Nephron progenitor cell (in vitro differentiated cells): Measurements from ENCODE around the gene CAMTA1.
A peak's percentile ranks its signal among the peaks of the same experiment; 100 is the strongest.

Experiments used
- DNase-seq: peaks from one replicate; pipeline ENCODE4 v3.0.0; 2021
- H3K27ac Mint-ChIP-seq: 2 replicates; pipeline ENCODE4 v1.8.0; 2021; ENCODE audit warnings: mild to moderate bottlenecking, moderate library complexity, mixed read lengths
- H3K27me3 Mint-ChIP-seq: 2 replicates; pipeline ENCODE4 v1.8.0; 2021; ENCODE audit warnings: mild to moderate bottlenecking, low read depth, mixed read lengths; ENCODE audit not compliant: poor library complexity
- H3K36me3 Mint-ChIP-seq: 2 replicates; pipeline ENCODE4 v1.8.0; 2021; ENCODE audit warnings: low read depth, mixed read lengths
- H3K4me1 Mint-ChIP-seq: 2 replicates; pipeline ENCODE4 v1.8.0; 2021; ENCODE audit warnings: mixed read lengths
- H3K4me3 Mint-ChIP-seq: 2 replicates; pipeline ENCODE4 v1.8.0; 2021; ENCODE audit warnings: mild to moderate bottlenecking, moderate library complexity, mixed read lengths
- H3K9me3 Mint-ChIP-seq: 2 replicates; pipeline ENCODE4 v1.8.0; 2021; ENCODE audit warnings: mild to moderate bottlenecking, moderate library complexity, mixed read lengths
- TF ChIP-seq, protein P1 (sequence below): fragments of 200-600 bp; sonication (generic); IDR thresholded peaks from 2 replicates; pipeline ENCODE4 v1.5.0; 2021; ENCODE audit warnings: antibody characterized with exemption

The CAMTA1 gene

DNA sequence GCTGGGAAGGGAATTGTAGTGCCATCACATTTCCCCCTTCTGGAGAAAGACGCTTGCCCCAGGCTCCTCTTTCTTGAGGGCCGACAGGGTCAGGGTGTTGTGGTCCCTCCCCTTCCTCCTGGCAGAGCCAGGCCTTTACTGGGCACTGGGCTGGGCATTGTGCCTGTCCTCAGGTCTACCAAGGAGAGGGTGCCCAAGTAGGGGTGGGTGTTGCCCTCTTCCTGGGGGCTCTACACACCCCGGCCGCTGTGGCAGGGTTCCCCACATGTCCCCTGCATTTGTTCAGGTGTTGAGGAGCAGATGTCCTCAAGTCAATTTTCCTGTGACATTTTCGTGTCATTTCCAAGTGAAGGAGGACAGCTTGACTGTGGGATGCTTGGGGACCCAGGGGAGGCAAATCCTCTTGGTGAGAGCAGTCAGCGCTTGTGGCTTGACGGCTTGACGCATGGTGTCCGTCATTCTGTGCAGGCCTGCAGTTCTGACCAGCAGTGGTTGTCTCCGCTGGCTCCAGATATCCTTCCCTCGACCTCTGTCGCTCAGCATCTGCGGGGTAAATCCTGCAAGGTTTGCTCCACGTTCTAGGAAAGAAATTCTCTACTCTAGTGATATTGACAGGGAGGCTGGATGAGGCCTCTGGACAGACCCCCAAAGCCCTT is 804.0 kb downstream of the CAMTA1 start:
- Mint-ChIP-seq H3K27ac (no peak overlapping the region), H3K27me3 (peaks cover 16% of the 10 kb centered on the region), H3K4me1 (peaks cover 11% of the 10 kb centered on the region), H3K4me3 (no peak overlapping the region), H3K36me3 (no peaks in the 10 kb centered on the region), H3K9me3 (no peaks in the 10 kb centered on the region)
- TF ChIP-seq, protein P1, sequence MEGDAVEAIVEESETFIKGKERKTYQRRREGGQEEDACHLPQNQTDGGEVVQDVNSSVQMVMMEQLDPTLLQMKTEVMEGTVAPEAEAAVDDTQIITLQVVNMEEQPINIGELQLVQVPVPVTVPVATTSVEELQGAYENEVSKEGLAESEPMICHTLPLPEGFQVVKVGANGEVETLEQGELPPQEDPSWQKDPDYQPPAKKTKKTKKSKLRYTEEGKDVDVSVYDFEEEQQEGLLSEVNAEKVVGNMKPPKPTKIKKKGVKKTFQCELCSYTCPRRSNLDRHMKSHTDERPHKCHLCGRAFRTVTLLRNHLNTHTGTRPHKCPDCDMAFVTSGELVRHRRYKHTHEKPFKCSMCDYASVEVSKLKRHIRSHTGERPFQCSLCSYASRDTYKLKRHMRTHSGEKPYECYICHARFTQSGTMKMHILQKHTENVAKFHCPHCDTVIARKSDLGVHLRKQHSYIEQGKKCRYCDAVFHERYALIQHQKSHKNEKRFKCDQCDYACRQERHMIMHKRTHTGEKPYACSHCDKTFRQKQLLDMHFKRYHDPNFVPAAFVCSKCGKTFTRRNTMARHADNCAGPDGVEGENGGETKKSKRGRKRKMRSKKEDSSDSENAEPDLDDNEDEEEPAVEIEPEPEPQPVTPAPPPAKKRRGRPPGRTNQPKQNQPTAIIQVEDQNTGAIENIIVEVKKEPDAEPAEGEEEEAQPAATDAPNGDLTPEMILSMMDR, result no peak
- DNase-seq, result no peak

DNA sequence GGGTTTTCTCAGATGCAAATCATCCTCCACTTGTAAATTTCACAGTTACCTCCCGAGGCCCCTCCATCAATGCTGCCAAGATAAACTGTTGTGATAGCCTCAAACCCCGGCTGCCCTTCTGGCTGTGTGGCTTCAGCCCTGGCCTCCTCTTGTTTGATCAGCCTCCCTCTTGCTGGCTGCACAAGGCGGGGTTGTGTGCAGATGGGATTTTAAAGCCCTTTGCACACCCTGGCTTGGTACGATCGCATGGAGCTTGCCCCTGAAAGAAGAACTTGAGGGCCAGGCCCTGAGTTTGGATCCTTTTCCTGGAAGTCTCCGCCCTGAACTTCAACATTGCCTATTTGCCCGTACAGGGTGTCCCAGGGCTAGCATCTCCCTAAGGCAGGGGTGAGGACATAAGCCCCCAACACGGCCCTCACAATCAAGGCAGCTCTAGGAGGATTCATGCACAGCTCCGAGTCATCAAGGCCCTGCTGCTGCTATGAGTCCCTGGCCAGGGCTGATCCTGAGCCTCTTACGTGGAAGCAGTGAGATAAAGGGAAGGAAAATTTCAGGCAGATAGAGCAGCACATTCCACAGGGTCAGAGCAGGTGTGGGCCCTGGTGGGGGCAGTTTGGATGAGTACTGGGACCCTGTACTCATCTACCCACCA is 804.6 kb downstream of the CAMTA1 start:
- TF ChIP-seq, protein P1, result no peak
- Mint-ChIP-seq H3K9me3 (no peaks in the 10 kb centered on the region), H3K27me3 (peaks cover 23% of the 10 kb centered on the region), H3K4me1 (peaks cover 18% of the 10 kb centered on the region), H3K4me3 (no peak overlapping the region), H3K36me3 (no peaks in the 10 kb centered on the region), H3K27ac (no peak overlapping the region)
- peak; percentile 0 for DNase-seq

DNA sequence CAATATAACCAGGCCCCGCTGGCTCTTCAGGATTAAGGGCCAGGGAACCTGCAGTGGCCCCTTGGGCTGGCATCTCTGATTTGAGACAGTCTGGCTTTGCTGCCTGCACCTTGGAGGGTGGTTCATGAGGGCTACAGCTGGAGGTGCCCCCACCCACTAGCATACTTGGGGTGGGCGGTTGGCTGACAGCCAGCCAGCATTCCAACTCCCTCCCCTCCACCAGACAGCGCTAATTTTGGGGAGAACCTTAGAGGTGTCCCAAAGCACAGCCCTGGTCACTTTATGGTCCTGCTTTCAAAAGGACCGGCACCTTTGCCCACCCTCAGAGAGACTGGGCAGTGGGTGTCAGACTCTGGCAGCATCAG is 805.2 kb downstream of the CAMTA1 start:
- peaks cover 24% of the 10 kb centered on the region for H3K27me3 Mint-ChIP-seq
- no peak for DNase-seq
- H3K4me1 Mint-ChIP-seq, result peaks cover 22% of the 10 kb centered on the region
- H3K36me3 Mint-ChIP-seq, result no peaks in the 10 kb centered on the region
- TF ChIP-seq, protein P1, result no peak
- H3K9me3 Mint-ChIP-seq, result no peaks in the 10 kb centered on the region
- H3K4me3 Mint-ChIP-seq, result no peak overlapping the region
- H3K27ac Mint-ChIP-seq, result no peak overlapping the region

DNA sequence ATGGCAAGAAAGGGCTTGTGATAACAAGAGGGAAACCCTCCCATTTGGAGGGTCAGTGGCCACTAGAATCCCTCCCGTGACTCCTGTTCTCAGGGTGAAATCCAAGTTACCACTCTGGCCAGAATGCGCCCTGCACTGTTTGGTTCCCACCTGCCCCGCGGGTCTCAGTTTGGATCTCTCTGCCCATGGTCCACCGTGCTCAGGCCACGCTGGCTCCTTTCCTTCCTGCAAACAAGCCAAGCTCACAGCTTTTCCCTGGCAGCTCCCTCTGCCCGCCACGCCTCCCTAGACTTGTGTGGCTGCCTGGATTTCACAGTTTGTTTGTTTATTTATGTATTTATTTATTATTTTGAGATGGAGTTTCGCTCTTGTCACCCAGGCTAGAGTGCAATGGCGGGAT is 806.3 kb downstream of the CAMTA1 start:
- peaks cover 24% of the 10 kb centered on the region for H3K27me3 Mint-ChIP-seq
- DNase-seq, result peak; percentile 1
- H3K27ac Mint-ChIP-seq, result no peak overlapping the region
- H3K36me3 Mint-ChIP-seq, result no peaks in the 10 kb centered on the region
- H3K9me3 Mint-ChIP-seq, result no peaks in the 10 kb centered on the region
- TF ChIP-seq, protein P1, result no peak
- H3K4me3 Mint-ChIP-seq, result no peak overlapping the region
- H3K4me1 Mint-ChIP-seq, result peaks cover 32% of the 10 kb centered on the region

DNA sequence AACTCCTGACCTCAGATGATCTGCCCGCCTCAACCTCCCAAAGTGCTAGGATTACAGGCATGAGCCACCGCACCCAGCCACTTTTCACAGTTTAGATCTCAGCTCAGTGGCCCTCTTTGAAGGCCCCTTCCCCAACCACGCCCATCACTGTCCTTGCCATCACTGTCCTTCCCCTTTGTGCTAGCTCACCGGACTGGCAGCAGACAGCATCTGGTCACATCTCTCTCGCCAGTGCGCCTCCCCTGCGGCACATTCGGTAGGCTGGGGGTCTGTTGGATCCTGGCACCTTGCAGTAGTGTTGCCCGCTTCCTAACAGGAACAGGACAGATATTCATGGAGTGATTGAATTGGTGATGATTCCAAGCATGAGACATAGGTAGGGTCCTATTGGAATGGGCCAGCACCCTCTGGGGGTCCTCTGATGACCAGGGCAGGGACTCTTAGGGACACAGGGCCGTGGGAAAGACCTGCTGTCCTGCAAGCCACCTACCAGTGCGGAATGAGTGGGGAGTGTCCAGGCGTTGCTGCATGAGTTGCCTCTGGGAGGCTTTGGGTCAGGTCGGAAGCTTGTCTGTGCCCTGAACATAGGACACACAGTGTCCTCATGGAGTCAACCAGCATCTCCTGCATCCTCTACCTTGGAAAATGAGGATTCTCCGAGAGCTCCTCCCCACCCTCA is 807.0 kb downstream of the CAMTA1 start:
- H3K9me3 Mint-ChIP-seq, result no peaks in the 10 kb centered on the region
- TF ChIP-seq, protein P1, result no peak

More for the DNA sequence above, 807.0 kb downstream of the CAMTA1 start:
- no peak overlapping the region for H3K4me3 Mint-ChIP-seq
- peaks cover 26% of the 10 kb centered on the region for H3K27me3 Mint-ChIP-seq
- H3K27ac Mint-ChIP-seq, result no peak overlapping the region
- peak; percentile 0 for DNase-seq
- no peaks in the 10 kb centered on the region for H3K36me3 Mint-ChIP-seq
- H3K4me1 Mint-ChIP-seq, result peaks cover 36% of the 10 kb centered on the region
